A549 (cell line): ENCODE measurements around the gene VWF. TPM values are rescaled to one million over a fixed set of nuclear protein-coding genes. Genes with fewer than 3 reads are reported as not detected.

Source experiments
- ATAC-seq, 2 experiments: fragments of 200-7000 bp in 1 of 2; fragments of >200 bp in 1 of 2; cut with Nextera tagmentation in 1 of 2; cut with Tn5 transposase in 1 of 2; 3 replicates each; pipeline versions ENCODE4 v1.8.0 to v1.9.1; 2018 to 2020; ENCODE audit warnings: mild to moderate bottlenecking in 1 of 2, moderate library complexity in 1 of 2
- CTCF ChIA-PET: fragments of 300-600 bp; sonication (Branson Sonifier 250); formaldehyde crosslinking; extraction: SDS; loops from one replicate; lab custom pipeline; 2021; ENCODE audit warnings: antibody characterized with exemption, inconsistent platforms; lab: Yijun Ruan, JAX
- POLR2A ChIA-PET: fragments of 350-600 bp; formaldehyde crosslinking; extraction: SDS; loops from one replicate; lab custom pipeline; 2021; ENCODE audit warnings: antibody characterized with exemption, inconsistent platforms; lab: Yijun Ruan, JAX
- DNase-seq, 2 experiments: peaks; one replicate each; pipeline versions ENCODE4 v3.0.0 to v3.0.0-alpha.2; 2011 to 2016; ENCODE audit warnings: low read depth in 1 of 2, low spot score in 1 of 2
- FAIRE-seq: peaks from 2 replicates; lab custom pipeline; 2011; peaks lifted over from hg19 to GRCh38; lab: Jason Lieb, UNC
- H3K27ac ChIP-seq, 2 experiments: fragments of >200 bp; sonication (Bioruptor Twin); formaldehyde crosslinking; 3 replicates each; pipeline ENCODE4 v1.5.1; 2016 to 2017
- H3K4me1 ChIP-seq: fragments of >200 bp; sonication (Bioruptor Twin); formaldehyde crosslinking; 3 replicates; pipeline ENCODE4 v1.6.1; 2016
- H3K4me2 ChIP-seq: fragments of >200 bp; sonication (Bioruptor Twin); formaldehyde crosslinking; 3 replicates; pipeline ENCODE4 v1.6.1; 2016
- H3K4me3 ChIP-seq: fragments of >200 bp; sonication (Bioruptor Twin); formaldehyde crosslinking; 3 replicates; pipeline ENCODE4 v1.5.1; 2016
- H3K9me3 ChIP-seq: fragments of >200 bp; sonication (Bioruptor Twin); formaldehyde crosslinking; 3 replicates; pipeline ENCODE4 v1.6.1; 2016
- BHLHE40 ChIP-seq: IDR thresholded peaks from 2 replicates; pipeline ENCODE4 v1.6.1; 2012; ENCODE audit warnings: low read depth, low read length, inconsistent platforms
- CEBPB ChIP-seq, 2 experiments: fragments of >200 bp in 1 of 2; sonication (Bioruptor Twin) in 1 of 2; formaldehyde crosslinking in 1 of 2; IDR thresholded peaks; 2 replicates each; pipeline ENCODE4 v1.6.1; 2012 to 2016
- E2F6 ChIP-seq: IDR thresholded peaks from 2 replicates; pipeline ENCODE4 v1.6.1; 2012; ENCODE audit warnings: low read depth, borderline replicate concordance
- ESRRA ChIP-seq: fragments of 150-350 bp; IDR thresholded peaks from 2 replicates; pipeline ENCODE4 v1.6.1; 2014; ENCODE audit warnings: mild to moderate bottlenecking, low read length, borderline replicate concordance
- FOSL2 ChIP-seq, 2 experiments: fragments of 450-650 bp in 1 of 2; fragments of >200 bp in 1 of 2; sonication (Bioruptor Twin) in 1 of 2; formaldehyde crosslinking; IDR thresholded peaks; 2 replicates each; pipeline versions ENCODE4 v1.5.0 to v1.6.1; 2016 to 2020; ENCODE audit warnings: mild to moderate bottlenecking in 1 of 2, moderate library complexity in 1 of 2
- GATA3 ChIP-seq: IDR thresholded peaks from 2 replicates; pipeline ENCODE4 v1.6.1; 2012; ENCODE audit warnings: borderline replicate concordance
- HMGXB4 ChIP-seq: fragments of 250-450 bp; sonication (Bioruptor Pico); IDR thresholded peaks from 2 replicates; pipeline ENCODE4 v1.5.0; 2021; ENCODE audit warnings: mild to moderate bottlenecking, moderate library complexity, borderline replicate concordance
- MAZ ChIP-seq: fragments of 150-350 bp; IDR thresholded peaks from 2 replicates; pipeline ENCODE4 v1.6.1; 2014; ENCODE audit warnings: antibody characterized with exemption, low read depth, low read length, borderline replicate concordance
- NFE2L2 ChIP-seq: fragments of 150-350 bp; conservative IDR thresholded peaks from 2 replicates; pipeline ENCODE4 v1.6.1; 2014; ENCODE audit warnings: low read length
- PHF8 ChIP-seq: fragments of 200-600 bp; sonication (generic); IDR thresholded peaks from 2 replicates; pipeline ENCODE4 v1.6.1; 2016; ENCODE audit warnings: low read depth, mild to moderate bottlenecking, antibody characterized with exemption, moderate library complexity, borderline replicate concordance
- POLR2AphosphoS2 ChIP-seq: conservative IDR thresholded peaks from 2 replicates; pipeline ENCODE4 v1.6.1; 2012; ENCODE audit warnings: low read length, improper control_type of control experiment, inconsistent platforms
- RAD21 ChIP-seq, 2 experiments: fragments of >200 bp in 1 of 2; sonication (Bioruptor Twin) in 1 of 2; formaldehyde crosslinking in 1 of 2; IDR thresholded peaks in 1 of 2; conservative IDR thresholded peaks in 1 of 2; 2 replicates in 1 of 2; 3 replicates in 1 of 2; pipeline ENCODE4 v1.6.1; 2012 to 2018; ENCODE audit warnings: inconsistent platforms in 1 of 2
- REST ChIP-seq: fragments of 200-600 bp; sonication (generic); IDR thresholded peaks from 2 replicates; pipeline ENCODE4 v1.6.1; 2016; ENCODE audit warnings: antibody characterized with exemption, mild to moderate bottlenecking, moderate library complexity
- RNF2 ChIP-seq: fragments of 200-600 bp; sonication (generic); IDR thresholded peaks from 2 replicates; pipeline ENCODE4 v1.6.1; 2016; ENCODE audit warnings: low read depth, mild to moderate bottlenecking, antibody characterized with exemption, moderate library complexity, borderline replicate concordance
- TP53 ChIP-seq: fragments of 250-450 bp; sonication (Bioruptor Pico); IDR thresholded peaks from 2 replicates; pipeline ENCODE4 v1.5.0; 2021; ENCODE audit warnings: mild to moderate bottlenecking, moderate library complexity
- ZFP36 ChIP-seq: fragments of 450-650 bp; IDR thresholded peaks from 2 replicates; pipeline ENCODE4 v1.6.1; 2014; ENCODE audit warnings: borderline replicate concordance; ENCODE audit not compliant: partially characterized antibody
- WGBS: methylation state at CpG from one replicate; pipeline ENCODE4 v1.1.6; 2017; ENCODE audit errors: missing lambda C conversion rate; 5-methylcytosine and 5-hydroxymethylcytosine counted together
- polyA plus RNA-seq, 4 experiments: library from polyadenylated mRNA; depleted of rRNA in 3 of 4; stranded (reverse); fragments of >200 nt; fragmentation: RNase III in 1 of 4; extraction: RNeasy Plus Mini Kit Qiagen cat#74134 plus additional on column Dnase treatment in 1 of 4; gene quantifications; 2 replicates in 3 of 4; 3 replicates in 1 of 4; pipeline ENCODE4 v1.2.3, GENCODE V29; 2011 to 2017

Gene VWF
- polyA plus RNA-seq, 2 of the 4 experiments (the other 2 are of a cell fraction) = 0.01 TPM; not detected in 1

GRCh38 chr12:5912437-5913334 lies 211.8 kb downstream of the VWF start:
- ATAC-seq (peak in 1 of 2 experiments; percentile 77; a peak in 3 of 6 replicates), DNase-seq (peak in 1 of 2 experiments; percentile 22), FAIRE-seq (no peak)
- ChIA-PET CTCF (interaction anchor here (1.3 kb wide), 1 partner anchor 127 kb away, joined by 4 read pairs; no protein-coding TSS in a partner anchor), POLR2A (no interaction called here)
- WGBS = 36% methylated on average over 19 of the region's 19 CpGs
- H3K4me2 ChIP-seq = no peak overlapping the region
- H3K4me1 ChIP-seq = no peaks in the 10 kb centered on the region
- H3K9me3 ChIP-seq = no peaks in the 10 kb centered on the region
- no peak overlapping the region for H3K4me3 ChIP-seq
- H3K27ac ChIP-seq = no peak overlapping the region
- no peak for TF ChIP-seq E2F6
- TF ChIP-seq RAD21 (conservative IDR thresholded peaks at IDR 0.05 in 1 of 2, IDR thresholded peaks at IDR 0.05 in 1 of 2) = peak in 1 of 2 experiments; percentile 33; a peak in 1 of 5 replicates

- TF ChIP-seq PHF8 (no peak), BHLHE40 (no peak), GATA3 (no peak), CEBPB (IDR thresholded peaks at IDR 0.05) (no peak), HMGXB4 (no peak), E2F6 (no peak), TP53 (no peak), RNF2 (no peak), POLR2AphosphoS2 (no peak), FOSL2 (IDR thresholded peaks at IDR 0.05) (no peak), FOSL2 (CRISPR knock-in tag; IDR thresholded peaks at IDR 0.05) (no peak), MAZ (no peak), REST (no peak), ZFP36 (no peak), ESRRA (no peak), NFE2L2 (no peak)
- FAIRE-seq (no peak), ATAC-seq (peak in 1 of 2 experiments; percentile 43; a peak in 1 of 6 replicates), DNase-seq (no peak)
- ChIA-PET POLR2A (no interaction called here), CTCF (interaction anchor here (1.3 kb wide), 1 partner anchor 127 kb away, joined by 4 read pairs; no protein-coding TSS in a partner anchor)
- 8% methylated on average over 3 of the region's 3 CpGs for WGBS
- H3K9me3 ChIP-seq = no peaks in the 10 kb centered on the region
- no peak overlapping the region for H3K27ac ChIP-seq
- no peaks in the 10 kb centered on the region for H3K4me1 ChIP-seq
- H3K4me3 ChIP-seq = no peak overlapping the region
- H3K4me2 ChIP-seq = no peak overlapping the region
Observed at GRCh38 chr12:5912011-5912410, 212.5 kb downstream of the VWF start.
